ENCODE data around the gene TMEM106B. TPM values are rescaled to one million over a fixed set of nuclear protein-coding genes. Genes with fewer than 3 reads are reported as not detected.

Gene TMEM106B
- total RNA-seq, 1 donor from 2014 or later: 54.7 TPM

DNA sequence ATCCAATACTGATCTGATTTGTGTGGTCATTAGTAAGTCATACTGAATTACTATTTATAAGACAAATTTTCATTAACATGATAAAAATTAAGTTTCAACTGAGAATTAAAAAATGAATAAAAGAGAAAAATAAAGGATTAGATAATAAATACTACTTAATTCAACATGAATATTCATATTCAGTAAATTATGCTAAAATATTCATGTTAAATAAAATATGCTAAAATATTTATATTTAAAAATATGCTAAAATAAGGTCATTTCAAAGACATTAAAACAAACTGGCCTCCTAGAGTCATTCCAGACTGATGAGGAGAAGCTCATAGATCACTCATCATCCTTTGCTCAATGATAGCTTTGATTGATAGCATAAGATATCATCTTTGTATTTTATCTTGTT lies 16.7 kb upstream of the TMEM106B start:
- TF ChIP-seq CTCF (conservative IDR thresholded peaks at IDR 0.05; ENCODE audit: low read depth, low read length): no peak
- DNase-seq (ENCODE audit: low read depth): no peak
- H3K4me3 ChIP-seq (ENCODE audit: low read depth, low read length): no peak overlapping the region

GRCh38 chr7:12196386-12196785 lies 14.7 kb upstream of the TMEM106B start:
- TF ChIP-seq CTCF (conservative IDR thresholded peaks at IDR 0.05; ENCODE audit: low read depth, low read length): no peak
- no peak for DNase-seq (ENCODE audit: low read depth)
- H3K4me3 ChIP-seq (ENCODE audit: low read depth, low read length): no peak overlapping the region

DNA sequence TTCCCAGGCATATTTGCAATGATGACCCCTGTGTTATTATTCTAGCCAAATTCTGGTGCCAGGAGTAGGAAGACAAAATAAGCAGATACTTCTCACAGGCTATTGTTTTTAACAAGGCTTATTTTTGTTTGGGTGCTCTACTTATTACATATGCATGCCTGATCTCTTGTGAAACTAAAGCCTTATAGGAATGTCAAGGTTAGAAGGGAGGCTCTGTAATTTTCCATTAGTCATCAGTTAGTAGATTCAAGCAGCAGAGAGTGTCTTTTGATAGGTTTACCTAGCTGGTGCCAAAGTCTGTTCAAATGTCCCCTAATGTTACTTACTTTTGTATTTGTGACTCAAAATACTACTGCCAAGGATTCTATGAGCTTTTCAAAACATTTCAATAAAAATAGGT lies 11.7 kb upstream of the TMEM106B start:
- DNase-seq (ENCODE audit: low read depth): peak; percentile 76
- TF ChIP-seq CTCF (conservative IDR thresholded peaks at IDR 0.05; ENCODE audit: low read depth, low read length): no peak
- no peak overlapping the region for H3K4me3 ChIP-seq (ENCODE audit: low read depth, low read length)

GRCh38 chr7:12207046-12207445 lies 4.0 kb upstream of the TMEM106B start:
- H3K4me3 ChIP-seq (ENCODE audit: low read depth, low read length): no peak overlapping the region
- no peak for DNase-seq (ENCODE audit: low read depth)
- TF ChIP-seq CTCF (conservative IDR thresholded peaks at IDR 0.05; ENCODE audit: low read depth, low read length): no peak

- DNase-seq (ENCODE audit: low read depth): no peak
- TF ChIP-seq CTCF (conservative IDR thresholded peaks at IDR 0.05; ENCODE audit: low read depth, low read length): no peak
- no peak overlapping the region for H3K4me3 ChIP-seq (ENCODE audit: low read depth, low read length)
Measured at GRCh38 chr7:12209221-12209620, 1.9 kb upstream of the TMEM106B start.

DNA sequence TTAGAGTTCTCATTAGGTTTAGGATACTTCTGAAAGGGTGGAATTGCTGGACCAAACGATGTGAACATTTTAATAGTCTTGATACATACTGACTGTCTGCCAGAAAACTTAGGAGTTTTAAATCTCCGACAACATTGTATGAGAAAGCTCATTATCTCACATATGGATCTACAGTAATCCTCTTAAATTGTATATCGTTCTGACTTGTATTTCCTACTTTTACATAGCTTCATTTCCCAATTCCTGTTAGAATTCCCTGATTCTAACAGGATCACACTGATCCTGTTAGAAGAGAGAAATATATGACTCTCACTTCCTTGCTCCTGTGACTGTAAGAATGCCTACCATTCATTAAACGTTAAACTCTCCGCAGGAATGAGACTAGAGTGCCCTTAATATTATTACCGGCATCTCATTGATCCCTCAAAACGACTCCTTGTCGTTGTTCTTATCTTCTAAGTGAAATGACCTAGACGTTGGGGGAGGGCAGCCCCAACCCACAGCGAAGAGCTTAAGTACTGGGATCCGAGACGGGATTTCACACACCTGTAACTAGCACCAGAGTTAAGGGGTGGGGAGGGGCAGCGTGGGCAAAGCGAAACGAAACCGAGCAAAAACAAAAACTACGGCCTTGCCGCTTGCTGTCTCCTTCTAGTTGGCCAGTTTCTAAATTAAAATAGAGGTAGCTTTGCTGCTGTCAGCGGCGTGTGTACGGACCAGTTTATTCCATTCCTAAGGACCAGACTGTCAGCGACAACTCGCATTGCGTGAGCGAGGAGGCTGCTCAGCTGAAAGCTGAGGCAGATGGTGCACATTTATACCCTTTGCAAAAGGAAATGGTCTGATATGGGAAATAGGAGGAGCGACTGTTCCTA lies 678 bp upstream of the TMEM106B start:
- TF ChIP-seq CTCF (conservative IDR thresholded peaks at IDR 0.05; ENCODE audit: low read depth, low read length): no peak
- H3K4me3 ChIP-seq (ENCODE audit: low read depth, low read length): peak overlapping the region; percentile 74
- peak; percentile 33 for DNase-seq (ENCODE audit: low read depth)

Measured in epithelial cell of proximal tubule (primary cell).